HCT116 (cell line): ENCODE measurements around the gene DTNB. TPM values are rescaled to one million over a fixed set of nuclear protein-coding genes. Genes with fewer than 3 reads are reported as not detected.

ENCODE experiments used
- ATAC-seq: fragments of 200-7000 bp; cut with Tn5 transposase; 2 replicates; pipeline ENCODE4 v1.9.1; 2020; ENCODE audit warnings: mild to moderate bottlenecking, moderate library complexity
- BruUV-seq: library from RNA; stranded (reverse); fragments of 400-500 nt; replicated peaks from 2 replicates; lab custom pipeline; 2021; lab: Mats Ljungman, UMichigan
- CTCF ChIA-PET: fragments of 300-600 bp; sonication (Branson Sonifier 250); formaldehyde crosslinking; loops from one replicate; lab custom pipeline; 2021; ENCODE audit warnings: antibody characterized with exemption; lab: Charles Lee
- POLR2A ChIA-PET: fragments of 300-600, 350-600 bp; sonication (Branson Sonifier 250); formaldehyde crosslinking; loops from one replicate; lab custom pipeline; 2021; ENCODE audit warnings: antibody characterized with exemption; lab: Charles Lee
- RAD21 ChIA-PET, 2 experiments: fragments of 300-600 bp; sonication (Branson Sonifier 250); formaldehyde crosslinking; loops; one replicate each; lab custom pipeline; 2023; ENCODE audit warnings: low total read pairs in 2 of 2; ENCODE audit not compliant: uncharacterized antibody in 2 of 2, unreplicated experiment in 2 of 2, low non-redundant PET in 1 of 2; lab: Charles Lee
- DNase-seq: peaks from one replicate; pipeline ENCODE4 v3.0.0-alpha.2; 2010; ENCODE audit warnings: low read depth, low spot score
- H2AFZ ChIP-seq: fragments of 200-600 bp; shearing (Covaris generic), sonication (generic); 2 replicates; pipeline ENCODE4 v1.6.1; 2017; ENCODE audit warnings: low read depth, mixed run types, mixed read lengths, antibody characterized with exemption, low read length; ENCODE audit not compliant: poor library complexity, severe bottlenecking
- H3K27ac ChIP-seq: 2 replicates; pipeline ENCODE4 v1.5.1; 2012; ENCODE audit warnings: low read depth, low read length
- H3K27me3 ChIP-seq: fragments of 200-600 bp; sonication (generic); 2 replicates; pipeline ENCODE4 v1.6.1; 2016; ENCODE audit warnings: mixed run types, low read length, mixed read lengths; ENCODE audit not compliant: insufficient read depth
- H3K36me3 ChIP-seq, 2 experiments: fragments of 200-500 bp in 1 of 2; fragments of 200-600 bp in 1 of 2; sonication (Bioruptor generic) in 1 of 2; sonication (generic) in 1 of 2; 2 replicates each; pipeline versions ENCODE4 v1.5.1 to v1.6.1; 2014 to 2016; ENCODE audit warnings: low read length in 2 of 2, inconsistent platforms in 1 of 2, mixed read lengths in 1 of 2, mixed run types in 1 of 2; ENCODE audit not compliant: insufficient read depth in 2 of 2, control insufficient read depth in 1 of 2
- H3K4me1 ChIP-seq, 2 experiments: fragments of 200-600 bp in 1 of 2; sonication (generic) in 1 of 2; 2 replicates each; pipeline versions ENCODE4 v1.5.1 to v1.6.1; 2012 to 2017; ENCODE audit warnings: low read length in 2 of 2, inconsistent platforms in 1 of 2, mild to moderate bottlenecking in 1 of 2, mixed read lengths in 1 of 2, mixed run types in 1 of 2, moderate library complexity in 1 of 2; ENCODE audit not compliant: insufficient read depth in 2 of 2, control insufficient read depth in 1 of 2
- H3K4me2 ChIP-seq: fragments of 200-600 bp; sonication (generic); 2 replicates; pipeline ENCODE4 v1.6.1; 2017; ENCODE audit warnings: mixed run types, low read length, mixed read lengths
- H3K4me3 ChIP-seq, 2 experiments: fragments of 200-600 bp in 1 of 2; sonication (generic) in 1 of 2; replicated peaks in 1 of 2; 2 replicates each; pipeline ENCODE4 v1.5.1; 2011 to 2016; ENCODE audit warnings: low read length in 2 of 2, control low read depth in 1 of 2, low read depth in 1 of 2, mild to moderate bottlenecking in 1 of 2, mixed read lengths in 1 of 2, mixed run types in 1 of 2
- H3K79me2 ChIP-seq: fragments of 200-600 bp; sonication (generic); 2 replicates; pipeline ENCODE4 v1.6.1; 2017; ENCODE audit warnings: mild to moderate bottlenecking, mixed run types, low read length, moderate library complexity, mixed read lengths; ENCODE audit not compliant: insufficient read depth
- H3K9ac ChIP-seq: fragments of 200-600 bp; sonication (generic); 2 replicates; pipeline ENCODE4 v1.6.1; 2016; ENCODE audit warnings: low read length, mixed read lengths
- H3K9me2 ChIP-seq: fragments of 200-600 bp; sonication (generic), shearing (Covaris generic); 2 replicates; pipeline ENCODE4 v1.6.1; 2017; ENCODE audit warnings: mixed run types, mild to moderate bottlenecking, moderate library complexity; ENCODE audit not compliant: insufficient read depth
- H3K9me3 ChIP-seq, 2 experiments: fragments of 200-500 bp in 1 of 2; fragments of 200-600 bp in 1 of 2; sonication (Bioruptor generic) in 1 of 2; sonication (generic) in 1 of 2; 2 replicates each; pipeline ENCODE4 v1.6.1; 2014 to 2017; ENCODE audit warnings: low read length in 2 of 2, mixed read lengths in 2 of 2, inconsistent platforms in 1 of 2, low read depth in 1 of 2, mild to moderate bottlenecking in 1 of 2, mixed run types in 1 of 2, moderate library complexity in 1 of 2; ENCODE audit not compliant: control insufficient read depth in 1 of 2, insufficient read depth in 1 of 2
- H4K20me1 ChIP-seq: fragments of 200-600 bp; sonication (generic), shearing (Covaris generic); 2 replicates; pipeline ENCODE4 v1.6.1; 2017; ENCODE audit warnings: mixed run types, mild to moderate bottlenecking, moderate library complexity; ENCODE audit not compliant: insufficient read depth
- CBX3 ChIP-seq: IDR thresholded peaks from 2 replicates; pipeline ENCODE4 v1.6.1; 2012; ENCODE audit warnings: low read depth
- CTCF ChIP-seq, 3 experiments: fragments of 200-600 bp in 1 of 3; sonication (generic) in 1 of 3; IDR thresholded peaks in 2 of 3; conservative IDR thresholded peaks in 1 of 3; 2 replicates each; pipeline ENCODE4 v1.5.1; 2012 to 2017; ENCODE audit warnings: low read depth in 2 of 3, low read length in 2 of 3, antibody characterized with exemption in 1 of 3, borderline replicate concordance in 1 of 3, control low read depth in 1 of 3, mild to moderate bottlenecking in 1 of 3, mixed read lengths in 1 of 3, mixed run types in 1 of 3, moderate library complexity in 1 of 3; ENCODE audit not compliant: insufficient read depth in 1 of 3
- EGR1 ChIP-seq: IDR thresholded peaks from 2 replicates; pipeline ENCODE4 v1.6.1; 2012; ENCODE audit warnings: low read depth
- ELF1 ChIP-seq: IDR thresholded peaks from 2 replicates; pipeline ENCODE4 v1.6.1; 2012; ENCODE audit warnings: low read depth, borderline replicate concordance
- EZH2 ChIP-seq: fragments of 200-600 bp; sonication (generic); IDR thresholded peaks from 2 replicates; pipeline ENCODE4 v1.6.1; 2017; ENCODE audit warnings: antibody characterized with exemption, mixed run types
- EZH2phosphoT487 ChIP-seq: fragments of 200-600 bp; IDR thresholded peaks from 2 replicates; pipeline ENCODE4 v1.6.1; 2018; ENCODE audit warnings: antibody characterized with exemption, borderline replicate concordance
- FOSL1 ChIP-seq: IDR thresholded peaks from 2 replicates; pipeline ENCODE4 v1.6.1; 2012; ENCODE audit warnings: low read depth
- JUND ChIP-seq: IDR thresholded peaks from 2 replicates; pipeline ENCODE4 v1.6.1; 2012
- MAX ChIP-seq: IDR thresholded peaks from 2 replicates; pipeline ENCODE4 v1.6.1; 2012
- RAD21 ChIP-seq: IDR thresholded peaks from 2 replicates; pipeline ENCODE4 v1.6.1; 2012; ENCODE audit warnings: low read depth, mild to moderate bottlenecking
- SIN3A ChIP-seq: IDR thresholded peaks from 2 replicates; pipeline ENCODE4 v1.6.1; 2012; ENCODE audit warnings: low read depth
- SP1 ChIP-seq: IDR thresholded peaks from 2 replicates; pipeline ENCODE4 v1.6.1; 2012; ENCODE audit warnings: low read depth
- SRF ChIP-seq: IDR thresholded peaks from 2 replicates; pipeline ENCODE4 v1.6.1; 2012; ENCODE audit warnings: low read depth
- TCF7L2 ChIP-seq: IDR thresholded peaks from 2 replicates; pipeline ENCODE4 v1.7.0; 2011; ENCODE audit warnings: borderline replicate concordance, inconsistent platforms; ENCODE audit not compliant: insufficient read depth, insufficient read length; ENCODE audit errors: extremely low read depth
- ZBTB33 ChIP-seq: IDR thresholded peaks from 2 replicates; pipeline ENCODE4 v1.6.1; 2011; ENCODE audit warnings: mild to moderate bottlenecking, low read length, moderate library complexity; ENCODE audit not compliant: insufficient replicate concordance; ENCODE audit errors: extremely low read depth
- intact Hi-C: fragments of 100-400 bp; cut with micrococcal nuclease; formaldehyde crosslinking; loops from 2 replicates; pipeline ENCODE4 v1.10.0; 2022
- total RNA-seq: library from RNA; stranded (reverse); gene quantifications from one replicate; pipeline ENCODE4 v1.2.1, GENCODE V29; 2021; ENCODE audit not compliant: unreplicated experiment

Gene DTNB
- total RNA-seq, 1 experiment from 2014 or later: 30.2 TPM

- TF ChIP-seq ZBTB33: no peak
- no peak for TF ChIP-seq SIN3A
- no peak for TF ChIP-seq SRF
- no peak for TF ChIP-seq EZH2
- no peak for TF ChIP-seq SP1
- no peak for TF ChIP-seq RAD21
- TF ChIP-seq CBX3: no peak
- TF ChIP-seq EGR1: no peak
- no peak for TF ChIP-seq CTCF (IDR thresholded peaks at IDR 0.05 in 2 of 3, conservative IDR thresholded peaks at IDR 0.05 in 1 of 3; ENCODE audit: borderline replicate concordance in 1 of 3, insufficient read depth in 1 of 3, low read depth in 2 of 3, low read length in 2 of 3)
- TF ChIP-seq, all 23 proteins: peak for 0
Observed at GRCh38 chr2:25671622-25672021, 1.8 kb downstream of the DTNB start (continued).

- H3K4me2 ChIP-seq: no peak overlapping the region
Observed at GRCh38 chr2:25669520-25669919, 3.9 kb downstream of the DTNB start.

More at GRCh38 chr2:25669520-25669919, 3.9 kb downstream of the DTNB start:
- no TSS peak for BruUV-seq
- Histone ChIP-seq H2AFZ (no peak overlapping the region), H3K27ac (no peak overlapping the region), H3K79me2 (peaks cover 51% of the 10 kb centered on the region), H3K9me3 (no peaks in the 10 kb centered on the region), H3K4me1 (peaks cover 17 to 36% of the 10 kb centered on the region in 2 experiments), H4K20me1 (no peaks in the 10 kb centered on the region), H3K36me3 (no peaks in the 10 kb centered on the region), H3K27me3 (no peaks in the 10 kb centered on the region), H3K9me2 (no peaks in the 10 kb centered on the region), H3K4me3 (no peak overlapping the region), H3K9ac (no peak overlapping the region)
- RAD21 ChIA-PET: no interaction called here
- CTCF ChIA-PET: no interaction called here
- no peak for DNase-seq
- intact Hi-C loops: loop anchor here (10.0 kb wide), 1 partner anchor 365 kb away; no protein-coding TSS in a partner anchor
- TF ChIP-seq CBX3 (no peak), SIN3A (no peak), EZH2phosphoT487 (no peak), ELF1 (no peak), TCF7L2 (no peak), EGR1 (no peak), JUND (no peak), RAD21 (no peak), EZH2 (no peak), CTCF (IDR thresholded peaks at IDR 0.05 in 2 of 3, conservative IDR thresholded peaks at IDR 0.05 in 1 of 3; ENCODE audit: borderline replicate concordance in 1 of 3, insufficient read depth in 1 of 3, low read depth in 2 of 3, low read length in 2 of 3) (no peak), MAX (no peak), FOSL1 (no peak), SP1 (no peak)
- POLR2A ChIA-PET: no interaction called here
- ATAC-seq: no peak
